GM19468 (cell line): Measurements from ENCODE around the gene HBB.
A peak's percentile ranks its signal among the peaks of the same experiment; 100 is the strongest.
"Not testable (repeated sequence)": the region's sequence is repeated elsewhere in the genome, so short reads cannot be mapped to it uniquely, and the experiment has no call there.

Experiments used
- ATAC-seq: cut with Tn5 transposase; IDR thresholded peaks from one replicate; pipeline ENCODE4 v1.9.1; 2021; ENCODE audit warnings: mild to moderate bottlenecking, moderate library complexity, moderate number of reproducible peaks; ENCODE audit not compliant: unreplicated experiment; ENCODE audit errors: extremely low read depth

The HBB gene

DNA sequence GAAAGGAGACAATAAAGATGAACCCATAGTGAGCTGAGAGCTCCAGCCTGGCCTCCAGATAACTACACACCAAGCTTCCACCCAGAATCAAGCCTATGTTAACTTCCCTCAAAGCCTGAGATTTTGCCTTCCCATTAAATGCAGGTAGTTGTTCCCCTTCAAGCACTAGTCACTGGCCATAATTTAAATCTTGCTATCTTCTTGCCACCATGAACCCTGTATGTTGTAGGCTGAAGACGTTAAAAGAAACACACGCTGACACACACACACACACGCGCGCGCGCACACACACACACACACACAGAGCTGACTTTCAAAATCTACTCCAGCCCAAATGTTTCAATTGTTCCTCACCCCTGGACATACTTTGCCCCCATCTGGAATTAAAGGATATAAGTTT lies 21.6 kb upstream of the HBB start:
- not testable (repeated sequence) for ATAC-seq

- no peak for ATAC-seq
These were observed 20.8 kb upstream of the HBB start for GRCh38 chr11:5247472-5248192.

DNA sequence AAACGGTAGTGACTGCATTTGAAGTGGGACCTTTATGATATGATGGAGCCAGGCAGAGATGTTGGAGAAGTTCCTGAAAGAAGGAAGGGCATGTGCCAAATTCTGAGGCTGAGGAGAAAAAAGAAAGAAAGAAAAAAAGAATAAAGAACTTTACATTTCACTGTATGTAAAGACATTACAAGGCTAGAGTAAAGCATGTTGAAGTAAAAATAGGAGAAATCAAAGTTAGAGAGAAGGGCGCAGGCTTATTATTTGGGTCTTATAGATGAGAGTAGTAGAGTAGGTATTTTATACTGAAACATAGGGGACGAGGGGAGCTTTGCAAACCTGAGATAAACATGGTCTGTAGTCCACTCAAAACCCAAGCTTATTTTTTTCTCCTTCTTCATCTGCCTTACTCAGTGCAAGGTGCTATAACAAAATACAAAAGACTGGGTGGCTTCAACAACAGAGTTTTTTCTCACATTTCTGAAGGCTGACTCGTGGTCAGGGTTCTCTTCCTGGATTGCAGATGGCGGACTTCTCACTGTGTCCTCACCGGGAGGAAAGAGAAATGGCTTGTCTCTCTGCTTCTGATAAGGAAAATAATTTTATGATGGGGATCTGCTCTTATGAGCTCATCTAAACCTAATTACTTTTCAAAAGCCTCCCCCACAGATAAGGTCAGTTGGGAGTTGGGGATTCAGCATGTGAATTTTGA lies 20.1 kb upstream of the HBB start:
- ATAC-seq, result no peak

DNA sequence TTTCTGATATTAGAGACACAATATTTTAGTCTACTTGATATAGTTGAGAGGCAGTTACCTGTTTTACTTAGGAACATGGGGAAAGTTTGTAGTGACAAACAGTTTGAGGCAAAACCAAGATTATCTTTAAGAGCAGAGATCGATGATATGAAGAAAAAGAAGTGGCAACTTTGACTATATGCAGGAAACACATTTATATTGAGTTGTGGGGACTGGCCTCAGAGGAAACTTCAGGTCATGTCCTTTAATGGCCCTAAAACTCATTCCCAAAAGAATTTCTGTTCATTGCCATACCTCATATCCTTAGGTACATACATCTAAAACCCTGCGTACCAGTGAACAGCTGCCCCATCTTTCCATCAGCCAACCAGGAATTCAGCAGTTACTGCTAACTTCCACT lies 18.3 kb upstream of the HBB start:
- ATAC-seq, result no peak

DNA sequence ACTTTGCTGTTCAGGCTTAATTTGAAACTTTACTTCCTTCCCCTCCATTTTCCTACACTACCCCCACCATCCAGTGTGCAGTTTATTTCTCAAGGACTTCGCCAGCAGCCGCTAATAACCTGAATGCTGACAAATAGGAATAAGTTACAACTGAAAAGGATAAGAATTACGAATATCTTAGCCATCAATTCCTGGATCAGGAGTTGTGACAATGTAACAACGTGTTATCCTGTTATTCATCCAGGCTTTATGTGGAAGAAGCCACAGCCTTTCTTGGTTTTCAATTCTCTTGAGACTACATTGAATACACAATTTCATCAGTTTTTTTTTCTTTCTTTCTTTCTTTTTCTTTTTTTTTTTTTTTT lies 16.9 kb upstream of the HBB start:
- no peak for ATAC-seq

DNA sequence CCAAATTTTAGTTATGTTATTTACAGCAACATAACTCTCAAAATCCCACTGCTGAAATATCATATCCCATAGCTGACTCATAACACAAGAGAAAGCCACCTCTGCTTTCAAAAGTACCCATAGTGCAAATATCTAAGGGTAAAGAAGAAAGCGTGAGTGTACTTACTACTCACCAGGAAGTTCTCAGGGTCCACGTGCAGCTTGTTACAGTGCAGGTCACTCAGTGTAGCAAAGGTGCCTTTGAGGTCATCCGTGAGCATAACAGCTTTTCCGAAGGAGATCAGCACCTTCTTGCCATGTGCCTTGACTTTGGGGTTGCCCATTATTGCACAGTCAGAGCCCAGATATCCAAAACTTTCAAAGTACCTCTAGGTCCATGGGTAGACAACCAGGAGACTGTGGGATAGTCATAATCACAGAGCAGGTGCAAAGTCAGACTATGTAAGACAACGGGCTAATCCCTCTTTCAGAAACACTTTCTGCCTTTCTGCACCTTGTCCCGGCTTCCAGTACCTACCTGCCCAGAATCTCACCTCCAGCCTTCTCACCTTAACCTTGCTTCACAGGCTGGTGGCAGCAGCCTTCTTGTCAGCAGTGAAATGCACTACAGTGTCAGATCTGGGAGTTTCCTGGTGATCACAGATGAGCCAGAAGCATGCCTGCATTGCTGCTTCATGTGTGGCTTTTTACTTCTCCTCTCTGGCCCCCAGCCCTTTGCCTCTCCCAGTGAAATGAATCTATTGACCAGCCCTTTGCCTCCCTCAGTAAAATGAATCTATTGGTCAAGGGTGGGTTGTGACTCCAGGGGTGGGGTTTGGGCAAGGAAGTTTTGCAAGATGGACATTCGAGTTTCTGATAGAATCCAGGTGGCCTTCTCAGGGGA lies 16.3 kb upstream of the HBB start:
- ATAC-seq, result no peak

DNA sequence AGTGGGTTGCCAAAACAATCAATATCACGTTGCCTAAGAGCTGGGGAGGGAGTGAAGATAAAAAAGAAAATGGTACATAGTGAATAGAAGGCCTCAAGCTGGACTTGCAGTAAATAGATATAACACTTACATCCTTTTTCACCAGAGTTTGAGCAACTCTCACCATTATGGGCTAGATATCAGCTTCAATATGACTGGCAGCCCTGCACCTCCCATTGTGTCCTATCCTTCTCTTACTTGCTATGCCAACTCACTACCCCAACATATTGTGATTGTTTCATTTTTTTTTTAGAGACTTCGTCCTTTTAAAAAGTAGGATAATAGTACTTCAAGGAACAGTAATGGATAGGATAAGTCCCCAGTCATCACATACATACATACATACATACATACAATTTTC lies 15.3 kb upstream of the HBB start:
- ATAC-seq, result no peak

DNA sequence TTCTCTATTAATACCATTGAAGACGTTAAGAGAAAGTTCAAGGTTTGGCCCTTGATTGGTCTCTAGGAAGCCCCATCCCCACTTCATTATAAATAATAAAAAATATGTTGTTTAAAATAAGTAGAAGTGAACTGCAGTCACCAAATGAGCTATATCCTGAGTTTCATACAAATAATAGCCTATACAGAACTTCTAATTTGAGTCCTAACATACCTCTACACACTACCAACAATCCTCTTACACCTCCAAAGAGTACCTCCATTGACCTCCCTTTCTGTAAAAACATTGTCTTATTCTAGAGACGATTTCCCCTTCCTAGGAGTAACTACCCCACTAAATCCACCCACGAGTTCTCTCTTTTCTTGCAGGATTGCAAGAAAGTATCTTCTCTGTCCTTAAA lies 14.6 kb upstream of the HBB start:
- ATAC-seq, result no peak

DNA sequence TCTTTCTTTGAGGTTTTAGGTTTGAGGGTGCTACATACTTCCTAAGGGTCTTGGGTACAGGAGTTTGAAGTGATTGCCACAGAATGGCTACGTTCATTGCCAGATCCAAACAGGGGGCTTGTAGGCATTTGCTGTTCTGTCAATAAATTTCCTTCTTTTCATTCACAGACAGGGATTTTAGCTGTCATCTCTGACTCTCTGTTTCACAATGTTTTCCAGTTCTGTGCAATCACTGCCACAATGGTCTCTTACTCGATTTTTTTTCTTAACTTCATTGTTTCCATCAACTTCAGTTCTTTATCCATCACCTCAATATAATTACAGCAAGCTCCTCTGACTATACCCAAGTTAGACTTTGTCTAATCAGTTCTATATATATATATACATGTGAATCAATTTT lies 13.6 kb upstream of the HBB start:
- no peak for ATAC-seq

GRCh38 chr11:5240056-5240455 lies 13.2 kb upstream of the HBB start:
- no peak for ATAC-seq

DNA sequence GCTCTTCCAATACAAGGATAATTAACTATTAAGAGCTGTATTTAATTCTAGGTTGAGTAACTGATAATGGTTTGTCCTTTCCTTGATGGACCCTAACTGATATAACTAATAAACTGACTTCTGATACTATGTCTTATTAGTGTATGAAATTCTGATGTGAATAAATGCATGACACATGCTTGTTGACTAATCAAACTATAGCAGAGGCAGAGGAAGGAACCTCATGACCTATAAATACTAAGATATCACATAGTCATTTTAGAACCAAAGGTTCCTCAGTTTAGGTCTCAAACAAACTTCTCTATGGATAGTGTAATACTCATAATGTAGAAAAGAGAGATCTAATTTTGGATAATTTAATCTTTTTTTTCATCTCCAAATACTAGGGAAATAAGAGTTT lies 12.2 kb upstream of the HBB start:
- ATAC-seq, result no peak

- no peak for ATAC-seq
These were observed 11.6 kb upstream of the HBB start for GRCh38 chr11:5238486-5238885.

GRCh38 chr11:5237420-5237819 lies 10.5 kb upstream of the HBB start:
- no peak for ATAC-seq

- no peak for ATAC-seq
These were observed 8.7 kb upstream of the HBB start for GRCh38 chr11:5235364-5236095.

GRCh38 chr11:5234381-5234834 lies 7.5 kb upstream of the HBB start, which contains the start of gene HBD:
Gene HBD (minus strand): TSS chr11:5234483. CDS start chr11:5234433, 50 bp downstream.
- peak; percentile 74 for ATAC-seq

DNA sequence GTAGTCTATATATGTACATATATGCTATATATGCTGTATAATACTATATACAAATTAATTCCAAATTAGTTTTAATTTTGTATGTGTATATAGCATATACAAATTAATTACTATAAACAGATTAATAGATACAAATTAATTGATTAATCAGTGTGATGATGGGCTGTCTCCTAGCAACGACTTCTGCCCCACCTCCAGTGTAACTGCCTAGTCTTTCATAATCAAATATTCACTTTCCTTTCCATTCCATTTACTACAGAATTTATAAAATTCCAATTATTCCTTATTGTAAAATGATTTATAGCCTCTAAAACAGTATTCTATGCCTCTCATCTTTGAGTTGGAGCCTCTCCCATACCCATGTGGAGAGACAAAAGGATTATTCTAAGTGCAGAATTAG lies 6.4 kb upstream of the HBB start:
- no peak for ATAC-seq

- no peak for ATAC-seq
These were observed 6.0 kb upstream of the HBB start for GRCh38 chr11:5232821-5233220.

DNA sequence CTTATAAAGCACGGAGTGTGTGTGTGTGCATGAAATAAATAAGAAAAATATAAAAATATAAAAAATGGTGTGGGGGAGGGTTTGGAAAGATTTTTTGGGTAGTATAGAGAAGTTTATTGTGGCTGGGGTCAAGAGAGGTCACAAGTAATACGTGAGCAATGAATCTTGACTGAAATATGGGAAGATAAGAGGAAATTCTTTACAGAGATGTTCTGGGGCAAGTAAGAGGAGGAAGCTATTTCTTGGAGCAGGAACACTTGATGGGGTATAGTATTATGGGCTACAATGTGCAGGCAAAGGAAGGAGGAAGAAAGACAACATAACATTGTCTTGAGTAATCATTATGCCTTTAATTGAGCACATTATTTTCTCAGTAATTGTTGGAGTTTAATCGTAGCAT lies 5.3 kb upstream of the HBB start:
- ATAC-seq, result no peak

DNA sequence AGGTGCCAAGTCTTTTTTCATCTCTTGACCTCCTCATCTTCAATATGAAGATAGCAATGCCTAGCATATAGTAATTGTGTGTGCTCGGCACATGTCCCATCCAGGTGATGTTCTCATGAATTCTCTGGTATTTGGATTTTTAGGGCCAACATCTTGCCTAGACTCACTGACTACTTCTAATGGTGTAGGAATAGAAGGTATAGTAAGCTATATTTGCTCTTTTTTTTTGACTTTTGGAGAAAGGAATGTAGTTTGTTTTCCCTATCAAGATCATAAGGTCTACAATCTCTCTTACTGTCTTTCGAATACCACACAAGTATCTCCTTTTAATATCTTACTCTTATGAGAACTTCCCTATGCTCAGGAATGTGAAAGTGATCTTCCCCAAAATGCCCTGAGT lies 4.2 kb upstream of the HBB start:
- no peak for ATAC-seq

DNA sequence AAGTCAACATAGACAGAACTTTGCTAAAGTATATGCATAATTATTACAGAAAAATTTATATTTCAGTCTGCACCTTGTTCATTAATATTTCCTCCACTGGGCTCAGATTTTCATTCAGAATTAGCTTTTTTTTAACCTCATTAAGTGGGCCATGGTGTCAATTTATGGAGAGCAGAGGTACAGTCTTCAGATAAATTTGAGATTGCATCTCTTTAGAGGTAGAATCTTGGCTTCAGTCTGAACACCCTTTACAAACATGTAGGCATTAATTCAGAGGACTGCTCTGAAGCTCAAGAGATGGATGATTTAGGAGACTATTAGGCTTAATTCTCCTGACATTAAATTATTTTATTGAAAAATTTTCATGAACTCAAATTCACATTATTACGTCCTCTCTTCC lies 3.4 kb upstream of the HBB start:
- ATAC-seq, result no peak
